EH (cell line): ENCODE results near the gene RIC3.

Experiments used
- DNase-seq: peaks from one replicate; pipeline ENCODE4 v3.0.0-alpha.2; 2015; ENCODE audit warnings: low read depth

RIC3 gene

GRCh38 chr11:8087185-8087584, 81.6 kb downstream of the RIC3 start:
- no peak for DNase-seq

DNA sequence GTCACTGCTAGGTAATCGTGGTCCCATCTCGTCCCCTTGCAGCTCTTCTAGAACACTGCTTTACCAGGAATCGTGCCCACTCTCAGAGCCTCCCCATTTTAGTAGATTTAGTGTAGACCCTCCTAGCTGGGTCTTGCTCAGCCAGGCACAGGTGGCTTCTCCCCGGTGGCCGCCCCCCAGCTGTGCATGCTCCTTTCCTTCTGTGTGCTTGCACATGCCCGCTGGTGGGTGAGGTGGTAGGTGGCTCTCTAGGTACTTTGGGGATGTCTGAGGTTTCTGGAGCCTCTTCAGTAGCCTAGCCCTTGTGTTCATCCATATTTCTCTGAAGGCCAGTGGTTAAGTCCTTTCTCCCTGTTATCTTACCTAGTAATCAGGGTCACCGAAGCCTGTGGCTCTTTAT, 82.3 kb downstream of the RIC3 start:
- DNase-seq = no peak

- peak; percentile 16 for DNase-seq
Observed at GRCh38 chr11:8086001-8086479, 82.8 kb downstream of the RIC3 start.

DNA sequence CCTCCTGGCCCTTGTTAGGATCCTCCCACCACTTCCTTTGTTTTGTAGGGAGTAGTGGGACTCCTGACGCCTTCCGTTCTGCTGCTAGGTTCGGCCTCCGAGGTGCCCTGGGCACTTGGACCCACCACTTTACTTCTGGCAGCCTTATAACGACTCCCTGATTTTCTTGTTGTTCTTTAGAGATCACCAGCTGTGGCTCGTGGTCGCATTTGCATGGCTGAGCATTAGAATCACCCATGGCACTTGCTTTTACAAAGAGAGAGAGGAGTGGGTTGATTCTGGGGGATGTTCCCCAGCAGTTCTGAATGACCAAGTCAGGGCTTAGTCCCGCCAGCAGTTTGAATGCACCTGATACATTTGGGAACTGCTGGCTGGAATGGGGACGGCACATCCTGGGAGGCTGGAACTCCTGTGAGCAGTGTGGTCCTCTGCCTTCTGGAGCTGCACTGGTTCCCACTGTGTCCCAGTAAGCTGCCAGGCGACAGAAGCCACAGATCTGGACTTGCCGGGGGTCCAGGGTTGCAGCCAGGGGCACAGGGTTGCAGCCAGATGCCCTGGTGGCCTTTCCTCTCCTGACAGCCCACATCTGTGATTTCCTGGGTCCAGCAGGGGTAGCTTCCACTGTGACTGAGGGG, 83.7 kb downstream of the RIC3 start:
- no peak for DNase-seq

GRCh38 chr11:8084352-8084751, 84.5 kb downstream of the RIC3 start:
- DNase-seq = no peak

GRCh38 chr11:8083871-8084281, 84.9 kb downstream of the RIC3 start:
- DNase-seq = no peak

- DNase-seq = no peak
Observed at GRCh38 chr11:8083088-8083395, 85.8 kb downstream of the RIC3 start.

GRCh38 chr11:8082391-8083087, 86.3 kb downstream of the RIC3 start:
- DNase-seq = peak; percentile 34

- DNase-seq = peak; percentile 37
Observed at GRCh38 chr11:8081591-8082250, 87.1 kb downstream of the RIC3 start.

GRCh38 chr11:8080674-8081590, 87.9 kb downstream of the RIC3 start, which contains the start of gene TUB:
TUB (plus strand) TSS chr11:8081211; CDS start chr11:8081511, 300 bp downstream.
- DNase-seq = peak; percentile 39

- no peak for DNase-seq
Observed at GRCh38 chr11:8080069-8080670, 88.7 kb downstream of the RIC3 start.

- DNase-seq = no peak
Observed at GRCh38 chr11:8079111-8079675, 89.6 kb downstream of the RIC3 start.

DNA sequence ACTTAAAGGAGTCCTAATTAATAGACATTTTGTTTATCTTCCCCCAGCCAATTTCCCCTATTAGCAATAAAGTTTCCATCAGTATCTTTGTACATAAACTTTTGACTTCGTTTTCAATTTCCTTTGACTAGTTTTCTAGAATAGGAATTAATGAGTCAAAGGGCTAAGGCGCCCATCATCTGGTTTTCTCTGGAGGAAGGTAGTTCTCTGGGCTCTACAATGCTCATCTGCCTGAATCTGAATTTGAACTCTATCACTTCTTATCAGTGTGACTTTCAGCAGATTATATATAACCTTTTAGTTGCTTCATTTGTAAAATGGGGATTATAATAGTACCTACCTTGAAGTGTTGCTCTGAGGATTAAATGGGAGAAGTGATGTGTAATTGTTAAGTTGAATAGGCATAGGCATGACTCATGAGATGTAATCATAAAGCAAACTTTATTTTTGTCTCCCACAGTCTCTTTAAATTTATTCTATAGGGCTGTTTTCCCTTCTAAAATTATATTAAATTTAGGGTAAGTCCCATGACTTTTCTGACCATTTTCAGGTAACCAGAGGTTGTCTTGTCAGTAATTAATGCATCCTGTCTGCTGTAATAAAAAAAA, 93.6 kb downstream of the RIC3 start:
- DNase-seq = no peak

- no peak for DNase-seq
Observed at GRCh38 chr11:8071616-8072581, 96.9 kb downstream of the RIC3 start.

- peak; percentile 57 for DNase-seq
Observed at GRCh38 chr11:8070417-8071115, 98.3 kb downstream of the RIC3 start.

DNA sequence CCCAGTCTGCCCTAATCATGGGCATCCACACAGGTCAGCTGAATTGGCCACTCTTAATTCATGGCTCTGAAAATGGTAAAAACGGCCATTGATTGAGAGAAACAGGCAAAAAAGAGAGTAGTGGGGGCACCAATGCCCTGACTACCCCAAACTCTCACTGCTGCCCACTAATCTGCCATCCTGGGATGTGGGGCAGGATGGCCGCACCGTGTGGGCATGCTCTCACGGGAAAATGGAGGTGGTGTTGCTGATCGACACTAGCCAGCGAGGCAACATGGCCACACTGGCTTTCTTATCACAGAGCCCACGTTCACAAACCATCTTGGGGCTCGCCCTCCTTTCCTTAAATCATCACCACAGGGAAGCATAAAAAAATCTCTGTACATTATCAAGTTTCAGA, 99.1 kb downstream of the RIC3 start:
- no peak for DNase-seq

DNA sequence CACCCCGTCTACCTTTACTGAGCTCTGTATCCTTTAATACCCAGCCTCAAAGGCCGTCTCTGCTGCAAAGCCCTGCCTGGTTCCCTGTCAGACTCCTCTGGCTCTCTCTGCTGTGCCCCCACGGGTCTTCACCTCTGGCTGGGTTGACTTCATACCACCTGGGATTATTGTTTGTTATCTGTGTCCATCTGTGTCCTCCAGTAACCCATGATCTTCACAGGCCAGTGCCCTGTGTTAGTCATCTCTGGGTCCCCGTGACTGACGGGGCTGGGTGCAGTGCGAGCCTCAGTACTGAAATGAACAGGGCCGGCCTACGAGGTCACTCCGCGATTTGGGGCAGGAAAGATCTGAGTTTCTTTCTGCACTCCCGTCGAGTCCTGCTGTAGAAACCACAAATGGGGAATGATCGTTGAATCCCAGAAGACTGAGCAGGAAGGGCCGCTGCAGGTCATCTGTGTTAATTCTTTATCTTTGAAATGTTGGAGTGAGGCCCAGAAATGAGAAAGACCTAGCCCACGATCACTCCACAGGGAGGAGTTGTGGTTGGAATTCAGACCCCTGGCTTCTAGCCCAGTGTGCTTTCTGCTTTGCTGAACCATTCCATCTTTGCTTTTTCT, 100.1 kb downstream of the RIC3 start:
- peak; percentile 88 for DNase-seq

DNA sequence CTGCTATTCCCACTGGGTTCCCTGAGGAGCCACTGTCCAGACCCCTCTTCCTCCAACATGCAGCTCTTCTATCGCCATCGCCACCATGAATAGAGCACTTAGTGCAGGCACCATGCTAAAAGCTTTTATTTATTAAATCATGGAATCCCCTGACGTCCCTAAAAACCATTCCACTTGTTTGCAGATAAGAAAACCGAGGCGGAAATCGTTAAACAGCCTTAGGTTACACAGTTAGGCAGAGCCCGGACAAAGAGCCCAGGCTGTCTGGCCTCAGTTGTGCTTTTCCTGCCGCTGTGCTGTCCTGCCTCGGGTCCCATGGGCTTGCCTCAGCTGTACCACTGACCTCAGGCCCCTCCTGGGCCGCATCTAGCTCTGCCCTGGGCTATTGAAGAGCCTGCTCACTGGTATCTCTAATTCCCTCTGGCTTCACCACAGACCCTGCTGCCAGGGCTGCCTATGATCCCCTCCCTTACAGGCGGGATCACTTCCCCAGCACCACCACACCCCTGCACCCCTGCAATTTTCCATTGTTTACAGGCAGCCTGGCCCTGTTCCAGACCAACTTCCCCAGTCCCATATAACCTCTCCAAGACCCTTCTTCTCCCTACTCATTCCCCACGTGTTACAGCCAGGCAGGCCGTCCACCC, 100.8 kb downstream of the RIC3 start:
- DNase-seq = no peak
